Dermis microvascular lymphatic vessel endothelial cell (primary cell): ENCODE measurements around the gene H2BK1. TPM values are rescaled to one million over a fixed set of nuclear protein-coding genes. Genes with fewer than 3 reads are reported as not detected.

Experiments
- total RNA-seq: library from RNA; depleted of rRNA; stranded (reverse); fragments of >200 nt; gene quantifications from 2 replicates; pipeline ENCODE4 v1.2.1, GENCODE V29; 2014

Gene H2BK1
- total RNA-seq, 1 donor from 2014 or later = not detected

Other genes with a start within 250 kb of the H2BK1 start
- gene KCNH2, start 232.2 kb downstream of the H2BK1 start, total RNA-seq = 0.13 TPM in 1 of 2 replicates, not detected in the other
- gene NOS3, start 219.5 kb downstream of the H2BK1 start, total RNA-seq = 28.4 and 31.6 TPM in 2 replicates
- under 0.01 and 0.13 TPM in 2 replicates for gene ATG9B, start 186.0 kb downstream of the H2BK1 start, total RNA-seq
- gene ABCB8, start 182.0 kb downstream of the H2BK1 start, total RNA-seq = 13.9 and 14.0 TPM in 2 replicates
- gene ASIC3, start 162.0 kb downstream of the H2BK1 start, total RNA-seq = under 0.01 and 0.13 TPM in 2 replicates
- gene CDK5, start 152.6 kb downstream of the H2BK1 start, total RNA-seq = 14.7 and 17.3 TPM in 2 replicates
- gene SLC4A2, start 150.9 kb downstream of the H2BK1 start, total RNA-seq = 41.3 and 68.3 TPM in 2 replicates
- 43.9 and 49.3 TPM in 2 replicates for gene FASTK, start 129.7 kb downstream of the H2BK1 start, total RNA-seq
- 14.8 and 16.7 TPM in 2 replicates for gene TMUB1, start 127.0 kb downstream of the H2BK1 start, total RNA-seq
- gene AGAP3, start 124.0 kb downstream of the H2BK1 start, total RNA-seq = 43.8 and 69.4 TPM in 2 replicates
- gene GBX1, start 42.8 kb downstream of the H2BK1 start, total RNA-seq = not detected in 2 replicates
- not detected in 2 replicates for gene ASB10, start 23.2 kb downstream of the H2BK1 start, total RNA-seq
- gene ABCF2, start 16.7 kb upstream of the H2BK1 start, total RNA-seq = 44.5 and 48.0 TPM in 2 replicates
- 29.4 and 45.1 TPM in 2 replicates for gene CHPF2, start 22.0 kb upstream of the H2BK1 start, total RNA-seq
- 1.8 and 3.2 TPM in 2 replicates for gene SMARCD3, start 38.2 kb upstream of the H2BK1 start, total RNA-seq
- 26.3 and 31.4 TPM in 2 replicates for gene NUB1, start 131.3 kb upstream of the H2BK1 start, total RNA-seq
- gene WDR86, start 199.6 kb upstream of the H2BK1 start, total RNA-seq = not detected in 2 replicates
- not detected in 2 replicates for gene CRYGN, start 229.7 kb upstream of the H2BK1 start, total RNA-seq